Islet of Langerhans (tissue), 1 donor: ENCODE data around the gene FSTL4.

Experiments used
- FAIRE-seq: peaks from one replicate; lab custom pipeline; 2011; peaks lifted over from hg19 to GRCh38; lab: Jason Lieb, UNC

The FSTL4 gene

DNA sequence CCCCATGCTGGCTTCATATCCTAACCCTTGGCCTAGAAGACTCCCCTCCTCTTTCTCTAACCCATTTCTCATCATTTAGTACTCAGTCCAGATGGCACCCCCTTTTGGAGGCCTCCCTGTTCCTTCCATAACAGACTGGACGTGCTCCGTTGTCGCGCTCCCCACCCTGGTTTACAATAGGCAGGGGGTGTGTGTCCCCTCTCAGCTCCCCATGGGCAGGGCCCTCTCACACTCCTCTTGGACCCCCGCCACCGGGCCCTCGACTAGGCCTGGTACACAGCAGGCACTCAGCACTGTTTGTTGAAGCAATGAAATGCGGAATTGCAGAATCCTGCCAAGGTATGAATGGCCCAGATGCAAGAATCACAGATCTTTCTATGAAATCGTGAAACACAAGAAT lies 227.4 kb downstream of the FSTL4 start:
- FAIRE-seq = no peak

DNA sequence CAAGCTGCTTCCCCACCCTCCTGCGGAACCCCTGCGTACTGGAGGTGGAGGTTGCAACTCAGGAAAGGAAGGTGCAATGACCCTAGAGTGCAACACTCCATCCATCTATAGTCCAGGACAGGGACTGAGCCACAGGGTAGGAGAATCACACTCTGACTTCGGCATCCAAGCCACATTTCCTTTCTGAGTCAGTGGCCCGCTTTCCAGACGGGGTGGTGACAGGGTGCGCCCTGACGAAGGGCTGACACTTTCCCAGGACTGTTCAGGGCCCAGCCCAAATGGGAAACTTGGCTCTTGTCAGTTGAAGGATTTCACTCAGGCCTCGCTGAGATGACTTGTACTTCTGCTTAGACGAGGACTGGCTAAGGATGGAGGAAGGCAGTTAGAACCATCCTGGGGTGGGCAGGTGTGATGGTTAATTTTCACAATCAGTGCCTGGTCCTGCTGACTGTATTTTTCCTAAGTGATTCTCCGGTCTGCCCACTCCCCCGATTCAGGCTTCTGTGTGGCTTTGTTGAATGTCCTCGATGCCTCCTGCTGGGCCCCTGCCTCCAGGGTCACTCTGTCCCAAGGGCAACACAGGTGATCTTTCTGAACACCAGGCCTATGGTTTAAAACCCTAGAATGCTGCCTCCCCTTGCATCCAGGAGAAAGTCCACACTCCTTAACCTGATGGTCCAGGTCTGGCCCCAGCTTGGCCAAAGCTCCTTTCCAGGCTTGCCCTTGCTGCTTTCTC lies 228.1 kb downstream of the FSTL4 start:
- no peak for FAIRE-seq

DNA sequence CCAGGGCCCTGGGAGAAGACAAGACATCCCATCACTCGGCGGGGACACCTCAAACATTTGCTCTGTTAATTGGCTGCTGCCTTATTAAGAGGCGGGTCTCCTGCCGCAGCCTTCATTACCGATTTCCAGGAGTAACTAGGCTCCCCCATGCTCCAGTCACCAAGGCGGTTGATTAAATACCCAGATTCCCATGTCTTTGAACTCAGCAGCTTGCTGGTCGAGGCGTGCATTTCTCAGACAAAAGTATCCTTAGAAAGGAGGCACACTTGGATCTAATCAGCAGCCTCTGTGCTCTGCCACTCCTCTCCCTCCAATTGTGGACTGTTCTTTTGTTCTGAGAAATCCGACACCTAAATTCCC lies 228.8 kb downstream of the FSTL4 start:
- no peak for FAIRE-seq

DNA sequence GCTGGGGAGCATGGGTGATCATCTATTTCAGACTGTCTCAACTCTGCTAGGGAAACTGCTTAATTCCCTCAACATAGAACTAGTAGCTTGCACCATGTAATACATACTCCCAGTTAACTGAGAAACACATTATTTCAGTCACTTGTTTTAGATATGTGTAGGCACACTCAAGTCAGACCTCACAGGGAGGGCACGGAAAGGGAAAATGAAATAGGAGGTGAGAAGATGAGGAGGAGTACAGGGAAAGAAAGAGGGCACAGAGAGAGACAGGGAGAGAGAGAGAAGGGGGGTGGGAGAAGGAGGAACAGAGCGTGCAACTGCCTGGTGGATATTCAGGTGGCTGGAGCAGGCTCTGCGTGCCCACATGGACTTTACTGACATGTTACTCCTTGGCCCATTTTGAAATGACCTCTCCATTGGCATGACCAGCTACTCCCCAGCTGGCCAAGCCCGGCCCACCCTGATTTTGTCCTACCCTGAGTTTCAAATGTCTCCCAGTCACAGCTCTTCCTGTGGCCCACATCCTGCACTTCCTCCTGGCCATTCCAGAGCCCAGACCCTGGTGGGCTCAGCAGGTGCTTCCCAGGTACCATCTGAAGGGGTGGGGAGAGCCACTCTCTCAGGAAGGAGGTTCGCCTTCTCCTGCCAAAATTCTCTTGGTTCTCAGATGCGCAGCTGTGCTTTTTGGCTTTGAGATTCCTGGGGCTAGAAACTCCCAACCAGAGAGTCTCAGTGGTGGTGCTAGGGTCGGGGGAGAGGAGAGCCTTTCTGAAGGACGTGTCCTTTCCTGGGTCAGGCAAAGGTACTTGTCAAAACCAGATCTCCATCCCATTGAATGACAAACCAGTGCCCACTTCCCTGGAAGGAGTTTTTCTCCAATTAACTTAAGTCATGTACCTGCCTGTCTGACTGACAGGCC lies 229.4 kb downstream of the FSTL4 start:
- no peak for FAIRE-seq

DNA sequence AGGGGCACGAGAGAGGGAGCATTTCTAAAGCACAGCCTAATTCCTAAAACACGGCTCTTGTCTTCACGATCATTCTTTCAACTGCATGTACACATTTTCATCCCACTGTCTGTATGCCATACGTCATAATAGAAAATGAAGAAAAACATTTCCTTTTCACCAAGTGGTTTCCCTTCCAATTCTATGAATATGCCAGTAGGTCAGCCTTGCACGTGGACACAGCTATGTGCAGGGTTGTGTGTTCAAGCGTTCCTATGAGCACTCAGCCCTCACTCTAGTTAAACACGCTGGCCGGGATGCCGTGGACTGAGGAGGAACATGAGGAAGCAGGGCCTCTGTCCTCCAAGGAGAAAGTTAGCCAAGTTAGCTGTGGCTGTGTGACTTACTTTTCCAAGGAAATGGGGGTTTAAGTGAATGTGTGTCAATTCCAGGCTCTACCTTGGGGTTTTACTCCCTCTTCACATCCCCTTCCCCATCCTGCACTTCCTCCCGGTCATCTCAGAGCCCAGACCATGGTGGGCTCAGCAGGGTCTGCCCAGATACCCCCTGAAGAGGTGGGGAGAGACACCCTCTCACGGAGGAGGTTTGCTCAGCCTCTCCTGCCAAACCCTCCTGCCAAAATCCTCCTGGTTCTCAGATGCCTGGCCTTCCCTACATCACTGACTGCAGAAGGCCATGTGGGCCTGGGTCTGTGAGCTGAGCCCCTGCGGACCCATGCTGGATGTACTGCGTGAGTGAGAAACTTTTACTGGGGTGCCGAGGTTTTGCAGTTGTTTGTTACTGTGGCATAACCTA lies 230.6 kb downstream of the FSTL4 start:
- no peak for FAIRE-seq

DNA sequence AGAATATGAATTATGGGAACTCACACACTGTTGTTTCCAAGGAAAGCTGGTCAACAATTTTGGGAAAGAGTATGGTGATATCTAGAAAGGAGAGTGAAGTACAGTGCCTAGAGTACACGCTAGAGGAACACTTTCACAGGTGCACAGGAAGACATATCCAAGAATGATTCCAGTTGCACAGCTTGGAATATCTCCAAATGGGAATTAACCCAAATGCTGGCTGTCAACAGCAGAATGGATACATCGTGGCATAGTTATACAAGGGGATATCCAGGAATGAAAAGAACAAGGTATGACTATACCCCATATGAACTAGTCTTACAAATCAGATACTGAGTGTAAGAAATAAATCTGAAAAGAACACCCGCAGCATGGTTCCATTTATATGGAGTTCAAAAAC lies 231.3 kb downstream of the FSTL4 start:
- no peak for FAIRE-seq

DNA sequence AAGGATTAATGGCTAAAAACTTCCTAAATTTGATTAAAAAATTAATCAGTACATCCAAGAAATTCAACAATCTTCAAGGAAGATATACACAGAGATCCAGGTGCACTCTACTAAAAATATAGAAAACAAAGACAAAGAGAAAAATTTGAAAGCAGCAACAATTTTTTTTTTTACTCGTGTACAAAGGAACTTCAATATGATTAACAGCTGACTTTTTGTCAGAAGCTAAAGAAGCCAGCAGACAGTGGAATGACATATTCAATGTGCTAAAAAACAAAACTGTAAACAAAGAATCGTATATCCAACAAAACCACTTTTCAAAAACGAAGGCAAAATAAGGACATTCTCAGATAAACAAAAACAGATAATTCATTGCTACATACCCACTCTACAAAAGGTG lies 234.6 kb downstream of the FSTL4 start:
- FAIRE-seq = no peak

DNA sequence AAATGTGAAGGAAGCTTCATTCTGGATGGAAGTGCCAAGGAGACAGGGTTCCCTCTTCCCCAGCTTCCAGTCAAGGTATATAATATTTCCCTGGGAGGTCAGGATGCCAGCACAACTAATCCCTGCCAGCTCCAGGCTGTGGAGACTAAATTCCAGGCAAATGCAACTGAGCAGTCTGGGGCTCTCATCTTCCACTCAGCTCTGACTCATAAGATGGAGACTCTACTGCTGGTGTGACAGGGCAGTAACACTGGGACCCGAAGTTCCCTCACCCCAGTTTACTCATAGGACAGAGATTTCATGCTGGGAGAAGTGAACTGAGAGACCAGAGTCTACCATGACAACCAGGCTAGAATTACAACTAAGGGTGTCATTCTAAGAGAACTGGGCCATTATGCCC lies 235.4 kb downstream of the FSTL4 start:
- no peak for FAIRE-seq

DNA sequence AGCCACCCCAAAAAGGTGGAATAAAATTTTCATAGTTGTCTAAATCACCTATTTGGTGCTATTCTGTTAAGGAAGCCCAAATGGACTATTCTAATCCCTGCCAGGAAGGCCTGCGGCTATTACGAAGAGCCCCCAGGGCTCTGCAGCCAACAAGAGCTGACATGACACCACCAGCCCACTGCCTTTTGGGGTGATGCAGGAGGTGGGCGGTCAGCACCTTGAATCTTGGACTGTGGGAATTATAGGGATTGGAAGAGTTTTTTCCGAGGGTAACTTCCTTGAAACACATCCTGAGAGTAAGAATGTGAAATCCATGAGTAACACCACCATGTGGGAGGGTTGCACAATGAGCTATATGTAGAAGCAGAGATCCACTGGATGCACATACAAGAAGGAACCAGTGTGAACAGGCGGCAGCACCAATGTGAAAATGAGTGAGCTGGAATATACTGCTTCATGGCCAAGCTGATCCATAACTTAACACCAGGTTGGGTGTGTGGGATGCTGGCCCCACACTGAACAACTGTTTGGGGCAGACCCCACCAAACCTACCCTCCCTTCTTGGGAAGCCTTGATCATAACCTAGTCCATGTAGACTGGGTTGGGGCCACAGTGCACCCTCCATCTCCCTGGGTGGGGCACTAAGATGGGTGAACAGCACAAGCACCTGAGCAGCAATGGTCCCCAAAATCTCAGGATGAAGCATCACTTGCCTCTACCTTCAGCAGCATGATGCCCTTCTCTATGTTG lies 239.0 kb downstream of the FSTL4 start:
- no peak for FAIRE-seq

DNA sequence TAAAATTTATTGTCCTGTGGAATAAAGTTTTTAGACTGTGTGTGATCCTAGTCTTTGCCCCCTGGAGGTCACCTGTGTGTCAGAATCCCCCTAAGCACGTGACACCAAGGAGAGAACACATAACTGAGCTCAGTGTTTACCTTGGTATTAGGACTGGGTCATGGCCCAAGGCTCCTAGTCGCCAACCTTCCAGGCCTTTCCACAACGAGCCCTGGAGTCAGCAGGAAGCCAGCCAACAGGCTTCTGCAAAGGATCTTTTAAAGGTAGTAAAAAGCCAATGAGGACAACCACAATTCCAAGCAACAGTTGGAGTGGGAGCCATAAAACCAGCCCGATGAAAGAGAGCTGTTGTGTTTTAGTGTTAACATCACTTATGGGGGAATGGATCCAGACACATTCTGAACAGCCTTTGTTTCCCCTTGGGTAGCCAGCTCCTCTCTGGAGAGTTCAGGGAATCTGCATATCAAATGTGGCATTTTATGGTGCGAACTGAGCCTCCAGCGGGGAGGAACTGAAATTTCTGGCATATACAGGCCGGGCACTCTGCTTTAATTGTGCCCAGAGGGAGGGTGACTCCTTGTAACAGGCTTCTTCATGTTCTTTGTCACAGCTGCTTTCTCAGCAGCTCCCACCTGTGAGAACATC lies 239.9 kb downstream of the FSTL4 start:
- FAIRE-seq = no peak

DNA sequence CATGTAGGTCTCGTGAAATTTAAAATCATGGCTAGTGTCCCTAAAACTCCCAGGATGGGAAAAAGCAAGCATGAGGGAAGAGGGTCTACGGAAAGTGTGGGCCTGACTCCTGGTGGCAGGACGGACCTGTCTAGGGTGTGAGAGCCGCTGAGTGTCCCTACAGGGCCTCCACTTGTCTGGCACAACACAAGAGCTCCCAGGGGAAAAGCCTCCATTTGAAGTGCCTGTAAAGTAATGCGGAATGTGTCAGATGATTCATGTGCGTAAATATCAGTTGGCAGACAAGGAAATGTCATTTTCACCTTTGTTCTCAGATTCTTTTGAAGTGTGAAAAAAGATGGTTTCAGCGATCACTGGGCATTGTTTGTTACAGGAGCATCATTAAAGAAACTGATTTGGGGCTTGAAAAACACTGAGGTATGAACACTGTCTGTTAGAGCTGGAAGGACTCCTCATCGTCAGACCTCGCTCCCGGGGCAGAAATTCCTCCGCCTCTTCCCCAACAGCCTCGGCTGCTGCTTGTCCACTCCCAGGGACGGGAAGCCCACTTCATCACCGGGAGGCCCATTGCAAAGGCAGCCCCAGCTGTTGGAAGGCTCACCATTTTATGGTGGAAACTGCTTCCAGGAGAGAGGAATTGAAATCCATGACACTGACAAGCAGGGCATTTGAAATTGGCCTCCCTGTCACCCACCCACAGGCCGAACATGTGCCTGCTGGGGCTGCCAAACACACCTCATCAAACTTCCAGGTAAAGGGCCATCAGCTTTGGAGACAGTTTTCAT lies 240.8 kb downstream of the FSTL4 start:
- no peak for FAIRE-seq

DNA sequence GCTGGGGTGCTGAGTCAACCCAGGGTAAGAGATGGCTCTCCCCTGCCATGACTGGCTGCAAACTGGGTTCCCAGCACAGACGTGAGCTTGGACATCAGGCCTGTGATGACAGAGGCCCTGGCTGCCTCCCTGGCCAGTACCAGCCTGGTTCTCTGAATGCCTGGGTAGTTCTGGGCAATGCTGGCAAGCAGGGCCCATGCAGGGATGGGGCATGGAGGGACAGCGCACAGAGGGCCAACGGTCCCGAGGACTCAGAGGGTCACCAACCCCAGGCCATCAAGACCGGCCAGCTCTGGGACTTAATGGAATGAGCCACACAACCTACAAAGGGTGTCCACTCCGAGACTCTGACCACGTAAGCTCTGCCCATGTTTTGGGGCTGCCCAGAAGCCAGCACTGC lies 241.4 kb downstream of the FSTL4 start:
- FAIRE-seq = no peak

DNA sequence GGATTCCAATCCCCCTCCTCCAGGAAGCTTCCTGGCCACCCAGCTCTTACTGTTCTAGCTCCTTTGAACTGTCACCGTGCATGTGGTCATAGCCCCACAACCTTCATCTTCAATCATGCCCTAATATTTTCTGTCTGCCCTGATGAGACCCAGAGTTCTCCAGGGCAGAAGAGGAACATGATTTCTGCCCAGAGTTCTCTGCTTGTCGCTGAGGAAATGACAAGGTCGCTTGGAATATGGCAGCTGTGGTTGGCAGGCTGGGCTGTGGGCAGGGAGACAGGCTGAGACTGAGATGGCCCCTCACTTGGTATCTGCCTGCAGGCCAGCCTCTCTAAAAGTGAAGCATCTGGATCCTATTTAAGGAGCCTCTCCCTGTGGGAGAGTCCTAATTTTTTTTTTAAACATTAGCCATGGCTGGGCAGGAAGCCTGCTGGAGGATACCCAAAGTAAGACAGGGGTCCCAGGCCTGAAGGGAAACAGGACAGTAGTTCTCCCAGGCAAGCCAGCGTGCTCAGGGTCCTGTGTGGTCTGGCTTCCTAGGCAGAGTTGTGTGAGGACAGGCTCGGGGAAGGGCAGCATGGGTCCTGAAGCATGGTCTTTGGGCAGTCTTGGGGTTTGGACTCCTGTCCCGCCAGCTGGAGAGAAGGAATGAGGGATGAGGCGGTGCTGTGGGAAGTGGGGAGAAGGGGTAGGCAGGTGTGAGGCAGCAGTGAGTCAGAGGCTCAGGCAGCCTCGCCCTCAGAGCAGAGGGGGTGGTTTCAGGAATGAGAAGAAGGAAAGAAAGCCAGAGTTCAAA lies 242.1 kb downstream of the FSTL4 start:
- FAIRE-seq = no peak

DNA sequence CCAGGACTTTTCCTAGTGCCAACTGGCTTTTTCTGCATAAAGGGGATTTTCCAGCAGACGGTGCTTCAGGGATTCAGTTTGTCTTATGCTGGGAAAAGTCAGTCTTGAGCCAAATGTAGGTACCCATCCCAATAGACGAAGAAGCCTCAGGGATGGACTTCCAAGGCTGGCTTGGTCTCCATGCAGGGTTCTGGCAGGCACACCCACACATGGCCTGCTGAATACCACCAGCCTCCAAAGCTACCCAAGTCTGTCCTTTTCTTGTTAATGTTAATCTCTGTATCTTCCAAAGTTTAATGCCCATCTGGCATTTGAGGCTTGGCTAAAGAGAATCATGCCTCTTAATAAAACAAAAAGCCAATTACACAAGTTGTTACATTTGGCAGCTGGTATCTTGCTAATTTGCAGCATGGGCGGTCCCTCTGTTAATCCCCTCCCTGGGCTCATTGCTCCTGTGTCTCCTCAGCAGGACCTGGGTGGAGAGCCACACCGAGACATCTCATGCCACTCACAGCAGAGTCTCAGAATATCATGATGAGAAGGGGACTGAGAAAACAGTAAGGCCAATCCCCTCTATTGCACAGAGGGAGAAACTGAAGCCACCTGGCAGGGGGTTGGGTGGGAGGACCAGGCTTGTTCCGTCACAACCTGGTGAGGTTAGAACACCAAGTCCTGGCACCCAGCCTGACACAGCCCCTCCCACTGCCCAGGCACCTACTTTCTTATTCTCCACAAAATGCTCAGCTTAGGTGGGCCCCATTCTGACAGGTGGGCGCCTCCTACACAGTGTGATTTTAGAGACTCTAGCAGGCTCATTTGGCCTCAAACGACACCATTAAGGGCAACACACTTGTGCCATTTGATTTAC lies 243.2 kb downstream of the FSTL4 start:
- no peak for FAIRE-seq

DNA sequence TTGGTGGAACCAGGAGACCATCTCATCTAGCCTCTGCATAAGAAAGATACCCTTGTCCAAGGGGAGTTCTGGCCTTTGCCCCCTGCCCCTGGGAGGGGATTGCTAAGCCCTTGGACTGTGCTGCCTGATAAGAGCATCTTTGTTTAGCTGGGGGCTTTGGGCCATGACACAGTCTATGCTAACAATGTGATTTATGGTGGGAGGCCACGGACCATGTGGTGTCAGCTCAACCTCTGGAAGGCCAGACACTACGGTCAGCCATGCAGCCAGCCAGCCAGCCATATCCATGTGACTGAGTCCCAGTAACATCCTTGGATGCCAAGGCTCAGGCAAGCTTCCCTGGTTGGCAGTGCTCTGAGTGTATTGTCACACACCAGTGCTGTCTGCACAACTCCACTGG lies 244.4 kb downstream of the FSTL4 start:
- FAIRE-seq = no peak

DNA sequence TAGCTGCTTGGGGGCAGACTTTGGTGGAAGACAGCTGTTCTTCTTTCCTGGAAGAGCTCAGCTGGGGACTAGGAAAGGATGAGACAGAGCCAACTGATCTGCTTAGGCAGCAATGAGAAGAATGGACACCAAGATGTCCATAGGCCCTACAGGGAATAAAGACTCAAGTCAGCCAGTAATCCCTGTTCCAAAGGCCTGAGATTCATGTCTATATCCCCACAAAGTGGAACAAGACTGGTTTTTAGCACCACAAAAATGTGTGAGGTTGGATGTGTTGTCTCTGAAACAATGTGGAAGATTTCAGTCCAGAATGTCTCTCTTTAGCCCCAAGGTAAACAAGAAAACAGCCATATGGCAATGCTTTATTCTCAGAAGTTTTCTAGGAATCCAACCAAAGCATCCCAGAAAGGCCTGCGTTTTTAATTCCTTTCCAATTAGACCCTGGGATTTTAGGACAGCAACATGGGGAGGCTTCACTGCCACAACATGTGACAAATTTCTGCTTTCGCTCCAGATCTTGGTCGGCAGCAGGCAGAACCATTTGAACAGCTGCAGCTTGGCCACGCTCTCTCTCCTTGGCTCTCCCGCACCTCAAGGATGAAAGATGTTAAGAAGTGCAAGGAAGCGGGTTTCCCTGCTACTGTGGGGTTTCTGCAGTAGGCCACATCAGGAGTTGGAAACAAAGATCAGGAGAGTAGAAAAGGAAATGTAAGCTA lies 245.1 kb downstream of the FSTL4 start:
- no peak for FAIRE-seq

DNA sequence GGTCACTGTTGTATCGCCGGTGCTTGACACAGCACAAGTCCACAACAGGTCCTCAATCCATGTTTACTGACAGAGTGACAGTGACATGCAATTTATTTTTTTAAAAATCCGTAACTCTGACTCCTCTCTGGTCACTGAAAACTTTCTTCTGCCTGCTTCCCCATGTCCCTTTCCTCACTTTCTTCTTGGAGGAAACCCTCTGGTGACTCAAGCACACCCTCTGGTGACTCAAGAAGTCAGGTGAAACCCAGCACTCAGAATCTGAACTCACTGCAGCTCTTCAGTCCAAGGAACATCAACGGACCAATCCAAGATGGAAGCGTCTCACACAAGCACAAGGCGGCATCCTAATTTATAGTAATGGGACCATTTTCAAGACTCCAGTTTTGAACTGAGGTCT lies 245.9 kb downstream of the FSTL4 start:
- no peak for FAIRE-seq

DNA sequence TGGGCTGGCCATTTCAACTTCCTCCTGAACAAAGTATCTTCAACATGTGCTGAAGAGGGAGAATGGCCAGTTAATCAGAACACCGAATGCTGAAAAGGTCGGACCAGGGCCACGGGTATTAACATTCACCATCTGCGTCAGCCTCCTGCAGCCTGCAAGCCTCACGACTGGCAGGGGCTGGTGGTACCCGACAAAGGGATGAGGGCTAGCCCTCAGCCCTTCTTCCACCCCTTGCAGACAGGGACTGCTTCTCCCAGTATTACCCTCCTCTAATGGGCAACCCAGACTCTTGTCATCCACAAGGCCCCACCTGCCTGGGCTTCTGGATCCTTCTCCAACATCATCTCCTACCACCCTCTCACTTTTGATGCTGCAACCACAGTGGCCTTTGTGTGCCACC lies 246.6 kb downstream of the FSTL4 start:
- no peak for FAIRE-seq
